ENCODE measurements around the gene EN2.
"Not testable (repeated sequence)": the region's sequence is repeated elsewhere in the genome, so short reads cannot be mapped to it uniquely, and the experiment has no call there.

The EN2 gene

GRCh38 chr7:155424301-155425010 is 33.5 kb upstream of the EN2 start:
- DNase-seq (ENCODE audit: low read depth, low spot score) = no peak
- no peak overlapping the region for H3K4me3 ChIP-seq (ENCODE audit: low read length)

GRCh38 chr7:155425011-155425340 is 33.0 kb upstream of the EN2 start:
- H3K4me3 ChIP-seq (ENCODE audit: low read length) = no peak overlapping the region
- no peak for DNase-seq (ENCODE audit: low read depth, low spot score)

GRCh38 chr7:155425887-155426286 is 32.0 kb upstream of the EN2 start:
- no peak overlapping the region for H3K4me3 ChIP-seq (ENCODE audit: low read length)
- DNase-seq (ENCODE audit: low read depth, low spot score) = no peak

- no peak for DNase-seq (ENCODE audit: low read depth, low spot score)
- no peak overlapping the region for H3K4me3 ChIP-seq (ENCODE audit: low read length)
Observed at GRCh38 chr7:155426543-155427410, 31.2 kb upstream of the EN2 start.

- DNase-seq (ENCODE audit: low read depth, low spot score) = no peak
- no peak overlapping the region for H3K4me3 ChIP-seq (ENCODE audit: low read length)
Observed at GRCh38 chr7:155427411-155428038, 30.4 kb upstream of the EN2 start.

GRCh38 chr7:155428171-155428834 is 29.6 kb upstream of the EN2 start:
- DNase-seq (ENCODE audit: low read depth, low spot score) = no peak
- no peak overlapping the region for H3K4me3 ChIP-seq (ENCODE audit: low read length)

- DNase-seq (ENCODE audit: low read depth, low spot score) = no peak
- H3K4me3 ChIP-seq (ENCODE audit: low read length) = no peak overlapping the region
Observed at GRCh38 chr7:155429651-155430050, 28.3 kb upstream of the EN2 start.

GRCh38 chr7:155430606-155431005 is 27.3 kb upstream of the EN2 start:
- no peak overlapping the region for H3K4me3 ChIP-seq (ENCODE audit: low read length)
- no peak for DNase-seq (ENCODE audit: low read depth, low spot score)

- H3K4me3 ChIP-seq (ENCODE audit: low read length) = no peak overlapping the region
- no peak for DNase-seq (ENCODE audit: low read depth, low spot score)
Observed at GRCh38 chr7:155431231-155431630, 26.7 kb upstream of the EN2 start.

- DNase-seq (ENCODE audit: low read depth, low spot score) = no peak
- H3K4me3 ChIP-seq (ENCODE audit: low read length) = no peak overlapping the region
Observed at GRCh38 chr7:155431711-155432110, 26.2 kb upstream of the EN2 start.

GRCh38 chr7:155435110-155435509 is 22.8 kb upstream of the EN2 start:
- no peak for DNase-seq (ENCODE audit: low read depth, low spot score)
- H3K4me3 ChIP-seq (ENCODE audit: low read length) = no peak overlapping the region

GRCh38 chr7:155437836-155438235 is 20.1 kb upstream of the EN2 start:
- no peak for DNase-seq (ENCODE audit: low read depth, low spot score)
- H3K4me3 ChIP-seq (ENCODE audit: low read length) = no peak overlapping the region

GRCh38 chr7:155438777-155439176 is 19.2 kb upstream of the EN2 start:
- H3K4me3 ChIP-seq (ENCODE audit: low read length) = no peak overlapping the region
- DNase-seq (ENCODE audit: low read depth, low spot score) = no peak

GRCh38 chr7:155439311-155440017 is 18.5 kb upstream of the EN2 start:
- no peak overlapping the region for H3K4me3 ChIP-seq (ENCODE audit: low read length)
- DNase-seq (ENCODE audit: low read depth, low spot score) = no peak

- H3K4me3 ChIP-seq (ENCODE audit: low read length) = no peak overlapping the region
- no peak for DNase-seq (ENCODE audit: low read depth, low spot score)
Observed at GRCh38 chr7:155440018-155440410, 17.9 kb upstream of the EN2 start.

GRCh38 chr7:155441856-155442255 is 16.1 kb upstream of the EN2 start:
- H3K4me3 ChIP-seq (ENCODE audit: low read length) = no peak overlapping the region
- no peak for DNase-seq (ENCODE audit: low read depth, low spot score)

- H3K4me3 ChIP-seq (ENCODE audit: low read length) = no peak overlapping the region
- DNase-seq (ENCODE audit: low read depth, low spot score) = no peak
Observed at GRCh38 chr7:155444746-155445145, 13.2 kb upstream of the EN2 start.

GRCh38 chr7:155445606-155446005 is 12.3 kb upstream of the EN2 start:
- not testable (repeated sequence) for DNase-seq (ENCODE audit: low read depth, low spot score); H3K4me3 ChIP-seq (ENCODE audit: low read length)

- no peak overlapping the region for H3K4me3 ChIP-seq (ENCODE audit: low read length)
- no peak for DNase-seq (ENCODE audit: low read depth, low spot score)
Observed at GRCh38 chr7:155447603-155448002, 10.3 kb upstream of the EN2 start.
